Measurements from ENCODE around the gene TET1. TPM values are rescaled to one million over a fixed set of nuclear protein-coding genes. Genes with fewer than 3 reads are reported as not detected.
"Not testable (repeated sequence)": the region's sequence is repeated elsewhere in the genome, so short reads cannot be mapped to it uniquely, and the experiment has no call there.

TET1 gene
- polyA plus RNA-seq, 5 donors, result 8.7 to 19.7 (median 15.9) TPM

GRCh38 chr10:68562661-68563570 lies 2.8 kb downstream of the TET1 start:
- peak; percentile 31 to 44 for DNase-seq

- DNase-seq, result no peak
Observed at GRCh38 chr10:68564712-68565111, 4.6 kb downstream of the TET1 start.

GRCh38 chr10:68565658-68566057 lies 5.5 kb downstream of the TET1 start:
- no peak for DNase-seq

- DNase-seq, result peak; percentile 25 to 30
Observed at GRCh38 chr10:68566351-68566750, 6.2 kb downstream of the TET1 start.

- DNase-seq, result no peak
Observed at GRCh38 chr10:68566955-68567354, 6.8 kb downstream of the TET1 start.

- DNase-seq, result no peak
Observed at GRCh38 chr10:68572151-68572550, 12.0 kb downstream of the TET1 start.

GRCh38 chr10:68574051-68574450 lies 13.9 kb downstream of the TET1 start:
- no peak for DNase-seq

GRCh38 chr10:68576118-68576517 lies 16.0 kb downstream of the TET1 start:
- no peak for DNase-seq

GRCh38 chr10:68578974-68579373 lies 18.8 kb downstream of the TET1 start:
- DNase-seq, result no peak

GRCh38 chr10:68584187-68584586 lies 24.1 kb downstream of the TET1 start:
- not testable (repeated sequence) for DNase-seq

- DNase-seq, result no peak
Observed at GRCh38 chr10:68586606-68587305, 26.6 kb downstream of the TET1 start.

GRCh38 chr10:68594405-68594804 lies 34.3 kb downstream of the TET1 start:
- DNase-seq, result no peak

GRCh38 chr10:68595513-68595912 lies 35.4 kb downstream of the TET1 start:
- no peak for DNase-seq

GRCh38 chr10:68597407-68597806 lies 37.3 kb downstream of the TET1 start:
- no peak for DNase-seq

GRCh38 chr10:68598978-68599770 lies 39.0 kb downstream of the TET1 start:
- DNase-seq, result no peak

GRCh38 chr10:68599771-68600040 lies 39.6 kb downstream of the TET1 start:
- DNase-seq, result no peak

- DNase-seq, result peak; percentile 82 to 83
Observed at GRCh38 chr10:68600041-68600778, 40.1 kb downstream of the TET1 start.

GRCh38 chr10:68601501-68602265 lies 41.5 kb downstream of the TET1 start:
- DNase-seq, result no peak

- no peak for DNase-seq
Observed at GRCh38 chr10:68602434-68602833, 42.3 kb downstream of the TET1 start.

- DNase-seq, result no peak
Observed at GRCh38 chr10:68603766-68604165, 43.6 kb downstream of the TET1 start.

- DNase-seq, result no peak
Observed at GRCh38 chr10:68604441-68604840, 44.3 kb downstream of the TET1 start.

All from right lung (tissue), 5 donors.